NCI-H146 treated with DMSO at 0.1 percent for 48 hours (cell line): ENCODE results near the gene ADCY4.

Experiments
- DNase-seq: peaks from one replicate; lab custom pipeline; 2025; ENCODE audit not compliant: unreplicated experiment; lab: John Stamatoyannopoulos, UW

ADCY4 gene

DNA sequence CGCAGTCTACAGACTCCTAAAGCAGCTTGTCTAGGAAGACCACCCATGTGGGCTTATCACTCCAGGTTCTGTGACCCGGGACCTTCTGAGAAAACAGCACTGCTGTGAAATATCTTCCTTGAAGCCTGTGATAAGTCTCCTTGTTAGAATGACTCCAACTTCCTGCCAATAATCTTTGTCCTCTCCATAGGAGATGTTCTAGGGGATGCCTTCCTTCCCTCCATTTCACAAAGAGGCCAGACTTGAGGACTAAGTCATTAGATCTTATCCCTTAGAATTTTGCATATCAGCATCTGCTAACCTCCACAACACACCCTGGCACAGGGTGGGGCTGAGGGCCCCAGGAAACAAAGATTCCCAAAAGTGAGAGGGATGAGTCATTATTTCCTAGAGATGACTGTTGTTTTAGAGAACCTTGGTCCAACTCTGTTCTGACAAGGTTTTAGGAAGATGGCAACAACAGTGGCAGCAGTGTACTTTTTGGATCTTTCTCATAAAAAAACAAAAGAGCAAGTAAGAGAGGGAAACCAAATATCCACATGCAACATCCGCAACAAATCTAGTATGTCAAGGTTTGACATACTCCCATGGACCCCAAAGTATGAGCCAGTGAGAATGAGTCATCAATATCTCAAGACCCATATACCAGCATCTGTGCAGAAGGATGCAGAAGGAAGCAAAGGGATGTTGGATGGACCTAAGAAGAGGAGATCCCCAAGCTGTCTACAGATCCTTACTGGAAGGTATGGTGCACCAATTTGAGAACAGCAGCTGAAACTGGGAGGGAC lies 17.5 kb downstream of the ADCY4 start:
- DNase-seq: no peak

DNA sequence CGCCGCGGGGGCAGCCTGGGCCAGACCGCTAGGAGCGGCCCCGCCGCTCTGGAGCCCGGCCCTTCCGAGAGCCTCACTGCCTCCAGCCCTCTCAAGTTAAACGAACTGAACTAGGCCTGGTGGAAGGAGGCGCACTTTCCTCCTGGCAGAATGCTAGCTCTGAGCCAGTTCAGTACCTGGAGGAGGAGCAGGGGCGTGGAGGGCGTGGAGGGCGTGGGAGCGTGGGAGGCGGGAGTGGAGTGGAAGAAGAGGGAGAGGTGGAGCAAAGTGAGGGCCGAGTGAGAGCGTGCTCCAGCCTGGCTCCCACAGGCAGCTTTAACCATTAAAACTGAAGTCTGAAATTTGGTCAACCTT lies 18.3 kb downstream of the ADCY4 start:
- DNase-seq: no peak

DNA sequence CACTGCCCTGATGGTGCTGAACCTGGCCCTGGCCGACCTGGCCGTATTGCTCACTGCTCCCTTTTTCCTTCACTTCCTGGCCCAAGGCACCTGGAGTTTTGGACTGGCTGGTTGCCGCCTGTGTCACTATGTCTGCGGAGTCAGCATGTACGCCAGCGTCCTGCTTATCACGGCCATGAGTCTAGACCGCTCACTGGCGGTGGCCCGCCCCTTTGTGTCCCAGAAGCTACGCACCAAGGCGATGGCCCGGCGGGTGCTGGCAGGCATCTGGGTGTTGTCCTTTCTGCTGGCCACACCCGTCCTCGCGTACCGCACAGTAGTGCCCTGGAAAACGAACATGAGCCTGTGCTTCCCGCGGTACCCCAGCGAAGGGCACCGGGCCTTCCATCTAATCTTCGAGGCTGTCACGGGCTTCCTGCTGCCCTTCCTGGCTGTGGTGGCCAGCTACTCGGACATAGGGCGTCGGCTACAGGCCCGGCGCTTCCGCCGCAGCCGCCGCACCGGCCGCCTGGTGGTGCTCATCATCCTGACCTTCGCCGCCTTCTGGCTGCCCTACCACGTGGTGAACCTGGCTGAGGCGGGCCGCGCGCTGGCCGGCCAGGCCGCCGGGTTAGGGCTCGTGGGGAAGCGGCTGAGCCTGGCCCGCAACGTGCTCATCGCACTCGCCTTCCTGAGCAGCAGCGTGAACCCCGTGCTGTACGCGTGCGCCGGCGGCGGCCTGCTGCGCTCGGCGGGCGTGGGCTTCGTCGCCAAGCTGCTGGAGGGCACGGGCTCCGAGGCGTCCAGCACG lies 18.9 kb downstream of the ADCY4 start:
- DNase-seq: no peak

DNA sequence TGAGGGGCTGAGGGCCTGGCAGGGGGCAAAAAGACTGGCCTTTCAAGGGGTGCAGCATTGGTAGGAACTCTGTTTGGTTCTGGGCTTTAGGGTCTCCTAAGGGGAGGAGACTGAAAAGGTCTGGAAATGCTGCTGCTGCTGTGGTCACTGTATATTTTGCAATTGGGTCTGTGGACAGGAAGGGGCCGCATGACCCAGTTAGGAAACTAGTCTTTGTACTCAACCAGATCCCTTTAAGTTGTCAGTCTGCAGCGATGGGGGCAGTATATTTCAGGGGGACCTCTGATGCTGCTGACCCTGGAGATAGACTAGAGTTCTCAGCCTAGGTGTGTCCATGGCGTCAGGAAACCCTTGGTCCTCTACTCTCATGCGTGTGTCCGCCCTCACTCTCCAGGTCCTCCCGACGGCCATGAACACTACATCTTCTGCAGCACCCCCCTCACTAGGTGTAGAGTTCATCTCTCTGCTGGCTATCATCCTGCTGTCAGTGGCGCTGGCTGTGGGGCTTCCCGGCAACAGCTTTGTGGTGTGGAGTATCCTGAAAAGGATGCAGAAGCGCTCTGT lies 19.5 kb downstream of the ADCY4 start:
- DNase-seq: no peak

DNA sequence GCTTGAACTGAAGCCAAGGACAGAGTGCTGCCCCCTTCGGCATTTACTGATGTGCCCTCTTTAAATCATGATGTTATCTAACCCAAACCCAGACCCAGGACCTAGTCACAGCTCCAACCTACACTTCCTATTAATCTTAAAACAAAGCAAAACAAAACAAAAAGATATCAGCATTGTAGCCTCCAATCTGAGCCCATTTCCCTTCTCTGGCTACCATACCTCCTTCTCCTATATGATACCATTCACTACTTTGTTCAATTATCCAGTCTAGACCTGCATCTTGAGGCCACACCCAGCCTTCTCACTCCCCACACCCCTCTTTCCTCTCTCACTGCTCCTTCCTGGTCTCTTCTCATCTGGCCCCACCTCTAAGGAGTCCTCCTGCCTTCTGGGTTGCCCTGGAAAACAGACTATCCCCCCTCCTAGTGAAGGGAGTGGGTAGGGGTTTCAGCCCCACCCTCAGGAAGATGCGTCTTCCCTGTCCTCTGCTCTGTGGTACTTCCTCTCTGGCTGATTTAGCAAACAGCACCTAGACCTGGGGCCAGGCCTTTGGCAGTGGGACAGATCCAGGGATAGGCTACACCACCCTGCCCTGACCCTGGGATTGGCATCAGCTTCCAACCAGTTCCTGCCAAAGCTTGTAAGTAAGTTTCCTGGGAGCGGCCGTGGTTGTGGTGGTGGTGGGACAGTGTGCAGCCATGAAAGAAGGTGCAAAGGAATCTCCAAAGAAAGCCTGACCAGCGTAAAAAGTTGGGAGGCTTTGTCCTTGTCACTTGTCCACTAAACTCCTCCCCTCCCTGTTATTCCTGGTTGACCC lies 20.3 kb downstream of the ADCY4 start:
- DNase-seq: no peak

DNA sequence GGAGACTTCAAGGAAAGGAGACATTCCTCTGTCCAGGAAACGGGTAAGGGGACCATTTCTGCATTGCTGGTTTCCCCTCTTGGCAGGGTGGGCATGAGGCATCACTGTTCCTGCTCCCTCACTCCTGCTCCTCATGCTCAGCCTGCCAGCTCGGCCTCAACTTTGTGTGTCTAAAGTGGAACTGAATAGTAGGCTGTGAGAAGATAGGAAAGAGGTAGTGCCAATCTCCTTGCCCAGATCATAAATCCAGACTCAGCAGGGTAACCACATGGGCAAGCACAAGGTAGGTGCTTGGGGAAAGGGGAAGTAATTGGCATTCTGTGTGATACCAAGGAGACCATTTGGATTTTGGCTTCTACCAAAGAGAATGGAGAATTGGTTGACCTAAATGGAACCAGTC lies 21.0 kb downstream of the ADCY4 start:
- no peak for DNase-seq

DNA sequence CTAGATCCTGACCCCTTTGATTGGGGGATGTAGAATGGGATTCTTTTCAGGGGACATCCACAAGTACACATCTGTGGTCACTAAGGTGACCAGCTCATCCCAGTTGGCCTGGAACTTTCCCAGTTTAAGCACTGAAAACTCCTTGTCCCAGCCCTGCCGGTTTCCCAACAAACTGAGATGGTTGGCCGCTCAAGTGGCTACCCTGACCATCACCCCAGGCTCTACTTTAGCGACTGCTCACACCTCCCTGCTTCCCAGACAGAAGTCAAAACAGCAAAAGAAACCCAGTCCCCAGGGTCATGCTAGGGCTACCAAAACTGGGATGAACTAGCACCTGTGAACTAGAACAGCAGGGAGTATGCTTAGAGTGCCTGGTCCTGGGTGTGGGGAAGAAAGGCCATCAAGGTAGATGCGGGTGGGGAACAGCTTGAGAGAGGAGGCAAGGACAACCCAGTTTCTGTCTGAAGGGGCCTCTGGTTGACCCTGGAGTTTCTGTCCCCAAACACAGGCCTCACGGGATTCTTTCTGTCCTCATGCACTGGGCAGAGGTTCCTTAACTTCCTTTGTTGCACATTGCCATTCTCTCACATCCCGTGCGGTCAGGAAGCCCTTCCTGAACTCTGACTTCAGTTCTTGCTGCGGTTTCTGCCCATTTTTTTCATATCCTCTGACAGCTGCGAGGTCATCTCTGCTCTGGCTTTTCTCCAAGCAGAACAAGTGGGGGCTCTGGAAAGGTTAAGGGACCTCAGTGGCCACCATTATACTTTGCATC lies 21.9 kb downstream of the ADCY4 start:
- DNase-seq: no peak

DNA sequence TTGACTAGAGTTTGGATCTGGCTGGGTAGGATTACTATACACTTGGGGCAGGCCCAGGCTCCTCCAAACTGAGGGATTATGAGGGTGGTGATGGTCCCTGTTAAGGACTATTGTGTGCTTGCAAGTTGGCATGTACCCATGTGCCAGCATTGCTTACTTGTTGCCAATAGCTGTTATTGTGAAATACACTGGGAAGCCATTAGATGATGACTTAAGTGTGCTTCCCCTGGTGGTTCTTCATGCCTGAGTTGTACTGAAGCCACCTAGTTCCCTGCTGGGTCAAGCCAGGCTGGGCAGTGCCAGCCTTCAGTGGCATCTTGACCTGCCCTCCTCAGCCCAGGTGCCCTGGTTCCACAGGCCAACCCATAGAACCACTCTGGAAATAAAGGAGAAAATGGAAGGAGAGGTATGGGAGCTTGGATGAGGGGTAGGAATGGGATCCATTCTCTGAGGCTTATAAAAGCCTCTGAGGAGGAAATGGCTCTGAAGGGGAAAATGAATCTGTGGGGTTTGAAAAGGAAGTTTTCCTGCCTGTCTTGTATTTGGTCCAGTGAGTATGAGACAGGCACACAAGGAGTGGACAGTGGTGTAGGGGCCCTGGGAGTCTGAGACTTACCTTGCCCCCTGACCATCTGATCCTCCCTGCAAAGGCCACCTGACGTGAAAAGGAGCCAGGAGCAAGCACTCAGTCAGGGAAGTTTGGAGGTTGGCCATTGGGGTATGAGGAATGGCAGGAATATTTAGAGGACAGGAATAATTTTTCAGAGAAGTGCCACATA lies 22.8 kb downstream of the ADCY4 start:
- no peak for DNase-seq

DNA sequence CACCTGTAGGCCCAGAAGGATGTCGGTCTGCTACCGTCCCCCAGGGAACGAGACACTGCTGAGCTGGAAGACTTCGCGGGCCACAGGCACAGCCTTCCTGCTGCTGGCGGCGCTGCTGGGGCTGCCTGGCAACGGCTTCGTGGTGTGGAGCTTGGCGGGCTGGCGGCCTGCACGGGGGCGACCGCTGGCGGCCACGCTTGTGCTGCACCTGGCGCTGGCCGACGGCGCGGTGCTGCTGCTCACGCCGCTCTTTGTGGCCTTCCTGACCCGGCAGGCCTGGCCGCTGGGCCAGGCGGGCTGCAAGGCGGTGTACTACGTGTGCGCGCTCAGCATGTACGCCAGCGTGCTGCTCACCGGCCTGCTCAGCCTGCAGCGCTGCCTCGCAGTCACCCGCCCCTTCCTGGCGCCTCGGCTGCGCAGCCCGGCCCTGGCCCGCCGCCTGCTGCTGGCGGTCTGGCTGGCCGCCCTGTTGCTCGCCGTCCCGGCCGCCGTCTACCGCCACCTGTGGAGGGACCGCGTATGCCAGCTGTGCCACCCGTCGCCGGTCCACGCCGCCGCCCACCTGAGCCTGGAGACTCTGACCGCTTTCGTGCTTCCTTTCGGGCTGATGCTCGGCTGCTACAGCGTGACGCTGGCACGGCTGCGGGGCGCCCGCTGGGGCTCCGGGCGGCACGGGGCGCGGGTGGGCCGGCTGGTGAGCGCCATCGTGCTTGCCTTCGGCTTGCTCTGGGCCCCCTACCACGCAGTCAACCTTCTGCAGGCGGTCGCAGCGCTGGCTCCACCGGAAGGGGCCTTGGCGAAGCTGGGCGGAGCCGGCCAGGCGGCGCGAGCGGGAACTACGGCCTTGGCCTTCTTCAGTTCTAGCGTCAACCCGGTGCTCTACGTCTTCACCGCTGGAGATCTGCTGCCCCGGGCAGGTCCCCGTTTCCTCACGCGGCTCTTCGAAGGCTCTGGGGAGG lies 23.9 kb downstream of the ADCY4 start, which contains the start of gene LTB4R:
TSS of gene LTB4R (plus strand) at position 857 of the 959 bp plus-strand sequence. CDS start 4,150 bp downstream, outside the sequence.
- peak; percentile 76 for DNase-seq

DNA sequence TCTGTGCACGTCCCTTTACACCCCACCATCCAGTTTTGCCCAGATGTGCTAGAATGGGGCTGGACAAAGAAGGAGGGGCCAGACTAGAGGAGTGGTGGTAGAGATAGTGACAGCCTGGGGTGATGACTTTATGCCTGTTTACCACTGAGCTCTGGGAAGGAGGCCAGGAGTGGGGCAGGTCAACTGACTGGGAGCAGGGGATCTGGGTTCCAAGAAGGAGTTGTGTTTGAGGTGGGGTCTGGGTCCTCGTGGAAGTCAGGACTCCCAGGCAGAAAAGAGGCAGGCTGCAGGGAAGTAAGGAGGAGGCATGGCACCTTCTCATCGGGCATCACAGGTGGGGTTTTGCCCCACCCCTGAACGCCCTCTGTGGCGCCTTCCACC lies 24.6 kb downstream of the ADCY4 start:
- DNase-seq: no peak

DNA sequence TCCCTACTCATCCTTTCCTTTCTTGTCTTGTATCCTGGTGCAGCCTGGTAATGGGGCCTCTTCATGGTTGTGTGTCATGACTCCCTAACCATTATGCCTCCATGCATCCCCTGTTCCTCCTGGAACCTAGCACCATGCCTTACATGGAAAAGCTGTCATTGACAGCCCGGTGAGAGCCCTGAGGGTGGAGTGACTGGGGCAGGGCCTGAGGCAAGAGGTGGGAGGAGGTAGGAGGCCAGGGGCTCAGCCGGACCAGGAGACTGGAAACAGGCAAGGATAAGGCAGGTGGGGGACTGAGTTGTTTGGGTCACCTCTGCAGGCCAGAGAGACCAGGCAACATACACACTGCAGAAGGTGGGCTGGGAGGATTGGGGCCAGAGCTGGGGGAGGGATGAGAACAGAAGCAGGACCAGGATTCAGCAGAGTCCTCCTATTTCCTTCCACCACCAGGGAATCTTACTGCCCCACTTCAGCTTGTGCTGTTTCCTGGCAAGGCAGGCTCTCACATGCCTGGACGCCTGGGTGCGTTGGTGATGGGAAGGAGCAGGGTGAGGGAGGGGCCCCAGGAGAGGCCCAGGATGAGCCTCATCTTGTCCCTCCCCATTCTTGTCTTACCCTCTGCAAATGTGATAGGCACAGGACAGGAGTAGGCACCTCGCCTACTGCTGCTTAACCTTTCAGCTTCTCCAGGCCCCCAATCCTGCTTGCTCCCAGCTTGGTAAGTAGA lies 25.2 kb downstream of the ADCY4 start, which contains the start of gene LTB4R2:
TSS of gene LTB4R2 (plus strand) at position 603 of the 727 bp plus-strand sequence. CDS start 525 bp downstream, outside the sequence.
- DNase-seq: no peak

DNA sequence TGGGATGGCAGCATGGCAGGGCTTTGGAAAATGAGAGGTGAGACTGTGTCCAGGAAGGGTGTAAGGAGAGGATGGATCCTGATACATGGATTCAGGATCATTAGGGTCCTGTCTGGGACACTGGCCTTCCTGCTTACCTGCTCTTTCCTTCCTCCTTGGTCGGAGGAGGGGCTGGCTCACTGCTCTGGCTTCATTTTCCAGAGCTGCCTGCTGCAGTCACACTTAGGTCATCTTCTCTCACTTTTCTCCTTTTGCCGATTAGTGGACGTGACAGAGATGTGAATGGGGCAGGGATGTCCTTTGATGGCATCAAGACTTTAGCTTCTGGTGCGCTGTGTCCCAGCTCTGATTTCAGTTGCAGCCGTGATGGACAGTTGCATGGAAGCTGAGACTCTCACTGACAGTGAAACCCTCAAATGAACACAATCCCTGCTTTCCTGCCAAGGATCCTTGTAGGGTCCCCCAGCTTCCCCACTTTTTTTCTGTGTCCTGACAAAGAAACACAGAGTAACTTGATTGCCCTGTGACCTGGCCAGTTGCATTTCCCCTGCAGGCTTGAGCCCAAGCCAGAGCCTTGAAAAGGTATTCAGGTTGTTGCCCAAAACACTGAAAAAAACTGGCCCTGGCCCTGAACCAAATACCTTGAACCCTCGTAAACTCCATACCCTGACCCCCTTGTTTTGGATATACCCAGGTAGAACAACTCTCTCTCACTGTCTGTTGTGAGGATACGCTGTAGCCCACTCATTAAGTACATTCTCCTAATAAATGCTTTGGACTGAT lies 26.3 kb downstream of the ADCY4 start:
- no peak for DNase-seq

DNA sequence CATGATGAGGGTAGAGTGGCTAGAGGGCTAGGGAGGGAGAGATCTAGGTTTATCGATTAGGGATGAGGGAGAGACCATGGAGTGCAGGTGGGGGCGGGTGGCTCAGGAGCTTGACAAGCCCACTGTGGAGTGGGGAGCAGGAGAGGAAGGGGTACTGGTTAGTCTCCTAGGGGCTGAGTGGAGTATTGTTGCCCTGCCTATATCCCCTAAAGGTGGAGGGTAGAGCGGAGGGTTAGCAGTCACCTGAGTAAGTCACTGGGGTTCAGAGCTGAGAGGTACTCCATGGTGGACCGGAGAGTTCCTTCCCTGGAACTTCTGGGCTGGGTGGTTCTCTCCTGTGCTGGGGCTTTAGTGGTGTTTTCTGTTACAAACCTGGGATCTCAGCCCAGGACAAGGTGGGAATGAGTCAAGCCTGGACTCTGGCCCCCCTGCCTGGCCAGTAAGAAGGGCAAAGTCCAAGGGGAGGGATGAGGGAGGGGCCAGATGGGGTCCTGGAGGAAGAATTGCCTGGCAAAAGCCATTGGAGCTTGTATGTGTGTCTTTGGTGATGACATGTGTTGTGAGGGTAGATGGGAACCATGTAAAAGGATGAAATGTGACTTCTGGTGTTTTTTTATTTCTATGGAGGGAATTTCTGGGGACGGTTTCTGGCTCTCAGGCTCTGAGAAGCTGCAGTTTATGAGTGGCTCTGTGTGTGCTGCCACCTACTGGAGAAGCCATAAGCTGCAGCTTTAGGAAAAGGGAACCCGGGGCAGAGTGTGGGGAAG lies 27.1 kb downstream of the ADCY4 start, which contains the start of gene CIDEB:
TSS of gene CIDEB (minus strand) at position 403 of the 767 bp plus-strand sequence. CDS start at position 284, 119 bp downstream.
- peak; percentile 6 for DNase-seq

DNA sequence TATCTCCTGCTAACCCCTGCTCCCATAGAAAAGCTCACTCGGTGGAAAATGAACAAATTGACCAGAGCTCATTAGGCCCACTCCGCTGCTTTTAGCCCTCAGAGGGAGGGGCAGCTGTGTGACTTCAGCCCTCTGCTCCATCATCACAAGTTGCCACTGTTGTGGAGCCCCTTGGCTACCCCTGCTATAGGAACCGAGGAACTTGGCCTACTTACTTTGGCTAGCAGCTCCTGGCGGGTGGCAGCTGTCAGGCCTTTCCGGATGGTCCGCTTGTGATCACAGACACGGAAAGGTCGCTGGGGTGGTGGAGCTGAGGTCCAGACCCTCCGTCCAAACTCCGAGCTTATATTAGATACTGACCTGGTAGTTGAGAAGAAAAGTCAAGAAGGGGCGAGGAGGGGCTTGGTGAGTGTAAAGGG lies 27.7 kb downstream of the ADCY4 start:
- no peak for DNase-seq

DNA sequence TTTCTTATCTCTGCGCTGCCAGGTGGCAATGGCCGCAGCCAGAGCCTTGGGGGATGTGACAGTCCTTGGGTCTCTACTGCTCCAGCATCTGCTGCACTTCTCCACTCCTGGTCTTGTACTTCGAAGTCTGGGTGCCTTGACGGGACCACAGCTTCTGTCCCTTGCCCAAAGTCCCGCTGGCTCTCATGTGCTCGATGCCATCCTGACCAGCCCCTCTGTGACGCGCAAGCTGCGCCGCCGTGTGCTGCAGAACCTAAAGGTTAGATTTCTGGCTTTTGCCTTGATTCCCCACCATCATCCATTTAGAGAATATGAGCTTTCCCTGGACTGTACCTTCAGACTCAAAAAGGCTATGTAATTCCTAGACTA lies 30.9 kb downstream of the ADCY4 start:
- DNase-seq: no peak

DNA sequence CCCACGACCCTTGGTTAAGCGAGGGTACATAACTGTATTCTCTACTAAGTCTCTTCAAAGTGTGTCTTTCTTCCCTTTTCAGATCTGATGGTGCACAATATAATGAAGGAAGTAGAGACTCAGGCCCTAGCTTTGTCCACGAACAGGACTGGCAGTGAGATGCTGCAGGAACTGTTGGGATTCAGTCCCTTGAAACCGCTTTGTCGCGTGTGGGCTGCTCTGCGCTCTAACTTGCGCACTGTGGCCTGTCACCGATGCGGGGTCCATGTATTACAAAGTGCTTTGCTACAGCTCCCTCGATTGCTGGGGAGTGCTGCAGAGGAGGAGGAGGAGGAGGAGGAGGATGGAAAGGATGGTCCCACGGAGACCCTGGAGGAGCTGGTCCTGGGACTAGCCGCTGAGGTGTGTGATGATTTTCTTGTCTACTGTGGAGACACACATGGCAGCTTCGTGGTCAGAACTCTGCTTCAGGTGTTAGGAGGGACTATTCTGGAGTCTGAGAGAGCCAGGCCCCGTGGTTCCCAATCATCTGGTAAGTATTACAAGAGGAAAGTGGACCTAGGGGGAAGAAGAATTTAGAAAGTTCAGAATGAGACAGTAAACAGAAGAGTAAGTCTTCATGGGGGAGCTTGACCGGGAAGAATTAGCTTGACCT lies 34.4 kb downstream of the ADCY4 start:
- no peak for DNase-seq
